BE2C (cell line): ENCODE results near the gene MAP1LC3B2.

Experiments used
- DNase-seq: peaks from one replicate; pipeline ENCODE4 v3.0.0-alpha.2; 2020
- H3K27me3 ChIP-seq: fragments of 250-450 bp; sonication (Bioruptor Pico); 2 replicates; pipeline ENCODE4 v1.5.1; 2020; ENCODE audit warnings: mild to moderate bottlenecking
- H3K36me3 ChIP-seq: fragments of 250-450 bp; sonication (Bioruptor Pico); 2 replicates; pipeline ENCODE4 v1.5.1; 2020; ENCODE audit warnings: mild to moderate bottlenecking
- H3K4me1 ChIP-seq: fragments of 250-450 bp; sonication (Bioruptor Pico); 2 replicates; pipeline ENCODE4 v1.5.1; 2020
- H3K4me3 ChIP-seq: 2 replicates; pipeline ENCODE4 v1.5.1; 2011; ENCODE audit warnings: low read depth, low read length
- H3K9me3 ChIP-seq: fragments of 250-450 bp; sonication (Bioruptor Pico); 2 replicates; pipeline ENCODE4 v1.5.1; 2020
- CTCF ChIP-seq: IDR thresholded peaks from 2 replicates; pipeline ENCODE4 v1.5.1; 2012; ENCODE audit warnings: mild to moderate bottlenecking, low read depth, low read length

The MAP1LC3B2 gene

GRCh38 chr12:116591855-116592637 lies 32.9 kb downstream of the MAP1LC3B2 start:
- DNase-seq = no peak
- TF ChIP-seq CTCF = no peak

GRCh38 chr12:116592731-116593130 lies 33.5 kb downstream of the MAP1LC3B2 start:
- H3K36me3 ChIP-seq = no peaks in the 10 kb centered on the region
- DNase-seq = no peak
- H3K4me1 ChIP-seq = no peaks in the 10 kb centered on the region
- TF ChIP-seq CTCF = no peak
- H3K4me3 ChIP-seq = no peak overlapping the region
- H3K27me3 ChIP-seq = no peaks in the 10 kb centered on the region
- no peaks in the 10 kb centered on the region; the same call in 1 of the 2 replicates for H3K9me3 ChIP-seq

More at GRCh38 chr12:116591855-116592637, 32.9 kb downstream of the MAP1LC3B2 start:
- H3K4me1 ChIP-seq = no peaks in the 10 kb centered on the region
- no peaks in the 10 kb centered on the region for H3K36me3 ChIP-seq
- H3K9me3 ChIP-seq = no peaks in the 10 kb centered on the region; the same call in 1 of the 2 replicates
- no peaks in the 10 kb centered on the region for H3K27me3 ChIP-seq
- H3K4me3 ChIP-seq = no peak overlapping the region

- Histone ChIP-seq H3K36me3 (no peaks in the 10 kb centered on the region), H3K27me3 (no peaks in the 10 kb centered on the region), H3K4me1 (peaks cover 12% of the 10 kb centered on the region), H3K9me3 (no peaks in the 10 kb centered on the region; the same call in 1 of the 2 replicates), H3K4me3 (no peak overlapping the region)
- no peak for TF ChIP-seq CTCF
- DNase-seq = no peak
Observed at GRCh38 chr12:116594325-116595038, 35.3 kb downstream of the MAP1LC3B2 start.

- no peak overlapping the region for H3K4me3 ChIP-seq
- no peak for TF ChIP-seq CTCF
- H3K36me3 ChIP-seq = no peaks in the 10 kb centered on the region
- no peaks in the 10 kb centered on the region; the same call in 1 of the 2 replicates for H3K9me3 ChIP-seq
- DNase-seq = no peak
- peaks cover 12% of the 10 kb centered on the region for H3K4me1 ChIP-seq
- no peaks in the 10 kb centered on the region for H3K27me3 ChIP-seq
Observed at GRCh38 chr12:116595186-116595585, 36.0 kb downstream of the MAP1LC3B2 start.

- Histone ChIP-seq H3K4me1 (peaks cover 12% of the 10 kb centered on the region), H3K9me3 (no peaks in the 10 kb centered on the region; the same call in 1 of the 2 replicates), H3K27me3 (no peaks in the 10 kb centered on the region), H3K4me3 (no peak overlapping the region), H3K36me3 (no peaks in the 10 kb centered on the region)
- no peak for DNase-seq
- no peak for TF ChIP-seq CTCF
Observed at GRCh38 chr12:116595672-116596071, 36.5 kb downstream of the MAP1LC3B2 start.

- no peak overlapping the region for H3K4me3 ChIP-seq
- TF ChIP-seq CTCF = no peak
Observed at GRCh38 chr12:116597886-116598285, 38.7 kb downstream of the MAP1LC3B2 start.

More at GRCh38 chr12:116597886-116598285, 38.7 kb downstream of the MAP1LC3B2 start:
- Histone ChIP-seq H3K9me3 (no peaks in the 10 kb centered on the region; the same call in 1 of the 2 replicates), H3K27me3 (no peaks in the 10 kb centered on the region), H3K36me3 (no peaks in the 10 kb centered on the region), H3K4me1 (peaks cover 13% of the 10 kb centered on the region)
- DNase-seq = no peak
